HEK293T (cell line): ENCODE results near the gene SMCO2.
"Not testable (repeated sequence)": the region's sequence is repeated elsewhere in the genome, so short reads cannot be mapped to it uniquely, and the experiment has no call there.

Experiments
- CTCF ChIA-PET: fragments of 350-600 bp; formaldehyde crosslinking; extraction: SDS; loops from one replicate; lab custom pipeline; 2021; ENCODE audit warnings: antibody characterized with exemption, inconsistent platforms; lab: Yijun Ruan, JAX
- POLR2A ChIA-PET: fragments of 350-600 bp; formaldehyde crosslinking; extraction: SDS; loops from one replicate; lab custom pipeline; 2020; ENCODE audit warnings: antibody characterized with exemption, inconsistent platforms; lab: Yijun Ruan, JAX
- DNase-seq: peaks from one replicate; pipeline ENCODE4 v3.0.0; 2012; ENCODE audit warnings: mixed read lengths; ENCODE audit errors: extremely low spot score
- ARNT ChIP-seq: fragments of 450-650 bp; IDR thresholded peaks from 2 replicates; pipeline ENCODE4 v1.6.1; 2017; ENCODE audit warnings: mild to moderate bottlenecking
- BHLHE40 ChIP-seq: fragments of 450-650 bp; IDR thresholded peaks from 2 replicates; pipeline ENCODE4 v1.6.1; 2016; ENCODE audit warnings: mild to moderate bottlenecking, moderate library complexity, borderline replicate concordance
- CTBP1 ChIP-seq: fragments of 450-650 bp; IDR thresholded peaks from 2 replicates; pipeline ENCODE4 v1.6.1; 2016; ENCODE audit warnings: borderline replicate concordance
- ELF4 ChIP-seq: fragments of 450-650 bp; IDR thresholded peaks from 2 replicates; pipeline ENCODE4 v1.6.1; 2017; ENCODE audit warnings: antibody characterized with exemption
- FOXA1 ChIP-seq: fragments of 450-650 bp; IDR thresholded peaks from 2 replicates; pipeline ENCODE4 v1.6.1; 2016; ENCODE audit warnings: mild to moderate bottlenecking
- FOXK2 ChIP-seq: fragments of 450-650 bp; IDR thresholded peaks from 2 replicates; pipeline ENCODE4 v1.6.1; 2016; ENCODE audit warnings: mild to moderate bottlenecking
- FOXM1 ChIP-seq: fragments of 450-650 bp; IDR thresholded peaks from 2 replicates; pipeline ENCODE4 v1.6.1; 2017; ENCODE audit warnings: mild to moderate bottlenecking, borderline replicate concordance
- HDGF ChIP-seq: fragments of 450-650 bp; IDR thresholded peaks from 2 replicates; pipeline ENCODE4 v1.6.1; 2017; ENCODE audit warnings: antibody characterized with exemption, borderline replicate concordance
- L3MBTL2 ChIP-seq: fragments of 450-650 bp; conservative IDR thresholded peaks from 2 replicates; pipeline ENCODE4 v1.6.1; 2016; ENCODE audit warnings: mild to moderate bottlenecking
- LEF1 ChIP-seq: fragments of 450-650 bp; IDR thresholded peaks from 2 replicates; pipeline ENCODE4 v1.6.1; 2017; ENCODE audit warnings: mild to moderate bottlenecking, borderline replicate concordance
- NFRKB ChIP-seq: fragments of 450-650 bp; IDR thresholded peaks from 2 replicates; pipeline ENCODE4 v1.6.1; 2016; ENCODE audit warnings: mild to moderate bottlenecking, moderate library complexity
- SP1 ChIP-seq: fragments of 450-650 bp; IDR thresholded peaks from 2 replicates; pipeline ENCODE4 v1.6.1; 2017
- SUZ12 ChIP-seq: fragments of 450-650 bp; IDR thresholded peaks from 2 replicates; pipeline ENCODE4 v1.6.1; 2016; ENCODE audit warnings: mild to moderate bottlenecking
- TARDBP ChIP-seq: fragments of 450-650 bp; IDR thresholded peaks from 2 replicates; pipeline ENCODE4 v1.6.1; 2016
- ZNF384 ChIP-seq: fragments of 450-650 bp; IDR thresholded peaks from 2 replicates; pipeline ENCODE4 v1.6.1; 2016
- TF ChIP-seq, protein P1 (sequence below): fragments of 450-650 bp; IDR thresholded peaks from 2 replicates; pipeline ENCODE4 v1.6.1; 2016

Gene SMCO2

DNA sequence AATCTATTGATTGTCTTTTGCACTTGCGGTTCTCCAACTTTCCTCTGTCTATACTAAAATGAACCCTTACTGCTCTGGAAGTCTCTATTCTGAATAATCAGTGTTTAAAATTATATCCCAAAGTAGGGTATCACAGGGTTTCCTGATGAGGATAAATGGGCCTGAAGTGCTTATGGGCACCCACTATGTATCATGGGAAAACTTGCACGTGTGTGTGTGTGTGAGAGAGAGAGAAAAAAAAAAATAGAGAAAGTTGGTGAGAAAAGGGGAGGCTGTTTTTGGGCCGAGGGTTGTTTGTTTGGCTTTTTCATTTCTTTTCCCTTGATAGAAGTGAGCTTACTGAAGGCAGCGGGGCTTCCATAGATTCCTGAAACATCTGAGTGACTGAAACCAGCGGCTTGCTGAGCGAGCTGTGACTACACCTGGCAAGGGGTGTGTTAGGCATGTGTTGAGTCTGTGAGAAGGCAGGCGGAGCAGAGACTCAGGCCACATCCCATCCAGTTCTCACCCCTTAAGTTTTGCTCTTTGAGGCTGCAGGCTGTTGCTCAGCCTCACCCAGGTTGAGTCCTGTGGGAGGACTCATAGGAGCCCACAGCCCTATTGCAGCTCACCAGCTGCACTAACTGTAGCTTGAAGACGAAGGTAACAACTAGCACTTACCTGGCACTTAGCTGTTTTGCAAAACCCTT, 94.6 kb downstream of the SMCO2 start:
- ChIA-PET POLR2A (interaction anchor here (0.9 kb wide), 1 partner anchor 17 kb away, joined by 5 read pairs; the partner anchor contains the start of gene PPFIBP1), CTCF (no interaction called here)
- TF ChIP-seq SUZ12: no peak
- TF ChIP-seq FOXM1: no peak
- no peak for DNase-seq

DNA sequence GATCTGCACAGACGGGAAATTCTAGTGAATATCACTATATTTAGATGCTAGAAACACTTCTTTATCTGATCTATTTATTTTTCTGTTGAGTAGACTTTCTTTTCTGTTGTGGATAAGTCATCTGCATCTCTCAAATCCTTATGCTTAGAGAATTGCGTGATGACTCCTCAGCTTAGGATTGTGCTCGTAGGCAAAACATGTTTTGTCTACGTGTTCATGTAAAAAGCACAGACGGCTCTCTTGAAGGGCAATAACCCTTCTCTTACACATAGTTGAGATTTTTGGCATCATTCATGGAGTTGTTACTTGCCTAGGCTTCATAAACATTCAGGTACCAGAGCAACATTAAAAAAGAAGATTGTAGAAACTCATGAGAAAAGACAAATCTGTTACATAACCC, 96.1 kb downstream of the SMCO2 start:
- DNase-seq: no peak
- CTCF ChIA-PET: no interaction called here

DNA sequence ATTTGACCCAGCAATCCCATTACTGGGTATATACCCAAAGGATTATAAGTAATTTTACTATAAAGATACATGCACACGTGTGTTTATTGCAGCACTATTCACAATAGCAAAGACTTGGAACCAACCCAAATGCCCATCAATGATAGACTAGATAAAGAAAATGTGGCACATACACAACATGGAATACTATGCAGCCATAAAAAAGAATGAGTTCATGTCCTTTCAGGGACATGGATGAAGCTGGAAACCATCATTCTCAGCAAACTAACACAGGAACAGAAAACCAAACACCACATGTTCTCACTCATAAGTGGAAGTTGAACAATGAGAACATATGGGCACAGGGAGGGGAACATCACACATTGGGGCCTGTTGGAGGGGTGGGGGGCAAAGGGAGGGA, 98.3 kb downstream of the SMCO2 start:
- POLR2A ChIA-PET, CTCF ChIA-PET, DNase-seq: not testable (repeated sequence)

More for the DNA sequence above, 96.1 kb downstream of the SMCO2 start:
- POLR2A ChIA-PET: no interaction called here
- TF ChIP-seq BHLHE40: no peak
- no peak for TF ChIP-seq SUZ12
- TF ChIP-seq NFRKB: no peak
- TF ChIP-seq ZNF384: no peak
- TF ChIP-seq HDGF: no peak
- TF ChIP-seq, protein P1, sequence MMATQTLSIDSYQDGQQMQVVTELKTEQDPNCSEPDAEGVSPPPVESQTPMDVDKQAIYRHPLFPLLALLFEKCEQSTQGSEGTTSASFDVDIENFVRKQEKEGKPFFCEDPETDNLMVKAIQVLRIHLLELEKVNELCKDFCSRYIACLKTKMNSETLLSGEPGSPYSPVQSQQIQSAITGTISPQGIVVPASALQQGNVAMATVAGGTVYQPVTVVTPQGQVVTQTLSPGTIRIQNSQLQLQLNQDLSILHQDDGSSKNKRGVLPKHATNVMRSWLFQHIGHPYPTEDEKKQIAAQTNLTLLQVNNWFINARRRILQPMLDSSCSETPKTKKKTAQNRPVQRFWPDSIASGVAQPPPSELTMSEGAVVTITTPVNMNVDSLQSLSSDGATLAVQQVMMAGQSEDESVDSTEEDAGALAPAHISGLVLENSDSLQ: no peak
- TF ChIP-seq ELF4: no peak
- TF ChIP-seq L3MBTL2: no peak
- no peak for TF ChIP-seq FOXA1
- TF ChIP-seq LEF1: no peak
- TF ChIP-seq SP1: no peak
- no peak for TF ChIP-seq FOXM1

DNA sequence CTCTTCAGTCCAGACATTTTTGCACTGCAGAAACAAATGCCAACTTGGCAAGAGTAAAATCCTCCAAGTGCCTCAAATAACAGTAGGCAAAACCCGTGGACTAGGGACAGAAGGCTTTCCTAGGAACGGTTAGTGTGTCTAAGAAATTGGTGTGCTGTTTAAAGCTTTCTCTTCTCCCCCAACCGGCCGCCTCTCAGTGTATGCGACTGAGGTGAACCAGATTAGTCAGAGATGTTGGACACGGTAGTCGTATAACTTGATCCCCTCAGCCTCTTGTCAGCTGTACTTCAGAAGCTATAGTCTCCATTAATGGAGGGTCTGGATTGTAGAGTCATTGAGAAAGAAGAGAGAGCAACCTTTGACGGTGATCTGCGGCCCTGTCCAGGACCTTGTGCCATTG, 99.1 kb downstream of the SMCO2 start:
- DNase-seq: no peak
- TF ChIP-seq TARDBP: no peak
- TF ChIP-seq, protein P1: no peak
- TF ChIP-seq LEF1: no peak
- TF ChIP-seq BHLHE40: no peak
- no peak for TF ChIP-seq L3MBTL2
- no peak for TF ChIP-seq SUZ12
- CTCF ChIA-PET: no interaction called here
- POLR2A ChIA-PET: interaction anchor here (1.2 kb wide), 1 partner anchor 22 kb away, joined by 7 read pairs; the partner anchor contains the start of gene PPFIBP1

DNA sequence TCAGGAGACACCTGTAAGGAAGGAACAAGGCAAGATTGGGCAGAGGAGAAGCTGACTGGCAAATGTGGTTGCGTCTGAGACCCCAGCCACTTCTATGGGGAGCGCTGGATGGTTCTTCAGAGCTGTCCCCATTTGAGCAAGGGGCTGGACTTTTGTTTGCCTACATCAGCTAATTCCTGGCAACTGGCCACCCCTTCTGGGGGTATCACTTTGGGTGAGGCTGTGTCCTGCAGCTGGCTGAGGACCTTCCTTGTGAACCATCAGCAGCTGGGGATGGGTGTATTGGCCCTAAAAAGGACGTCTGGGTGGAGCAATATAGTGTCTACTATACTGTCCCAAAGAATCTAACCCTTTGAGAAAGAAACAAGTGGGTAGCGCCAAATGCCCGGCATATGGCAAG, 101.1 kb downstream of the SMCO2 start:
- ChIA-PET POLR2A (no interaction called here), CTCF (no interaction called here)
- no peak for TF ChIP-seq ZNF384
- TF ChIP-seq FOXA1: no peak
- no peak for TF ChIP-seq L3MBTL2
- TF ChIP-seq BHLHE40: no peak
- TF ChIP-seq ELF4: no peak
- TF ChIP-seq SP1: no peak
- no peak for TF ChIP-seq LEF1
- TF ChIP-seq FOXM1: no peak
- no peak for TF ChIP-seq NFRKB
- TF ChIP-seq ARNT: no peak
- no peak for TF ChIP-seq CTBP1
- no peak for TF ChIP-seq FOXK2
- TF ChIP-seq, protein P1: no peak
- DNase-seq: no peak

DNA sequence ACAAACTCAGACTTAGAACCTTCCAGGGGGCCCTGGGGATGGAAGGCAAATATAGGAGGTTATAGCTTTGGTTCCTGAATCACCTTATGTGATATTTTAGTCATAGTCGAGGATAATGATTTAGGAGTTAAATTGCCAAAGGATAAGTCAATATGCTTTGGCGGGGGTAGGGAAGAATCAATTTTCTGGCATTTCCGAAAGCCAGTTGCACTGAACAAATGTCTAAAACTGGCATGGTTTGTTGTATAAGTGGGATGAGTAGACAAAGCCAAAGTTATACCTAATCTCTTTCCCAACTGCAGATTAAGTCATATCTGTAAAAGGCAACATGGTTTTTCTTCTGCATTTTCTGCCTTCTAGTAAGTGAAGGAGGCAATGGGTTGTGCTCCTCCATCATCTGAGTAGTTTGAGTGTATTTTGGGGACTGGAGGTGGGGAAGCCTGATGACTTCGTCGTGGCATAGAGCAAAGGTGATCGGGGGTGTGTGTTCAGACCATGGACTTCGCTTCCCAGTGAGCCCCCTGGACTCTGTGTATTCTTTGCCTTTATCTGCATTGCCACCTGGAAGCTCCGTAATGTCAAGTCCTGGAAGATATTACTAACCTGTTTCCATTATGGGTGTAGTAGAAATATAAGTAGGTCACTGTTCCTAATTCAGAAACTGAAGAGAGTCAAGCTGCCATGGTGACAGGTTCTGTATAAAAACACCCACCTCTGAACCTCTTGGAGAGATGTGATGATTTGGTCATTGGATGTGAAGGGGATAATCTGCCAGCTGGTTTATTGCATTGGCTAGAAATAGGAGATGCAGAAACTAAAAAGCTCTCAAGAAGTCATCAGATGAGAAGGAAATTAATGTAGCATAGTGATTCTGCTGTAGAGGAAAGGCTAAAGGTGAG, 102.0 kb downstream of the SMCO2 start:
- TF ChIP-seq HDGF (no peak), LEF1 (no peak), NFRKB (no peak), L3MBTL2 (no peak), ELF4 (no peak), ZNF384 (no peak), FOXA1 (no peak), BHLHE40 (no peak)
- TF ChIP-seq, protein P1: no peak
- CTCF ChIA-PET: no interaction called here
- no peak for DNase-seq

More for the DNA sequence above, 102.0 kb downstream of the SMCO2 start:
- POLR2A ChIA-PET: interaction anchor here (0.6 kb wide), 1 partner anchor 25 kb away, joined by 3 read pairs; the partner anchor contains the start of gene PPFIBP1
